NCI-H187 (cell line): ENCODE data around the gene TSHZ2.
"Not testable (repeated sequence)": the region's sequence is repeated elsewhere in the genome, so short reads cannot be mapped to it uniquely, and the experiment has no call there.

Experiments
- DNase-seq, 2 experiments: peaks; one replicate each; lab custom pipeline; 2025; lab: John Stamatoyannopoulos, UW

TSHZ2 gene

GRCh38 chr20:52964131-52964530 is 8.0 kb upstream of the TSHZ2 start:
- no peak for DNase-seq

GRCh38 chr20:52965380-52965779 is 6.8 kb upstream of the TSHZ2 start:
- DNase-seq: no peak

- no peak for DNase-seq
Observed at GRCh38 chr20:52965819-52966218, 6.3 kb upstream of the TSHZ2 start.

- not testable (repeated sequence) for DNase-seq
Observed at GRCh38 chr20:52966543-52966942, 5.6 kb upstream of the TSHZ2 start.

- DNase-seq: no peak
Observed at GRCh38 chr20:52971498-52972189, 514 bp upstream of the TSHZ2 start.

- no peak for DNase-seq
Observed at GRCh38 chr20:52972965-52973819, 1.0 kb downstream of the TSHZ2 start.

DNA sequence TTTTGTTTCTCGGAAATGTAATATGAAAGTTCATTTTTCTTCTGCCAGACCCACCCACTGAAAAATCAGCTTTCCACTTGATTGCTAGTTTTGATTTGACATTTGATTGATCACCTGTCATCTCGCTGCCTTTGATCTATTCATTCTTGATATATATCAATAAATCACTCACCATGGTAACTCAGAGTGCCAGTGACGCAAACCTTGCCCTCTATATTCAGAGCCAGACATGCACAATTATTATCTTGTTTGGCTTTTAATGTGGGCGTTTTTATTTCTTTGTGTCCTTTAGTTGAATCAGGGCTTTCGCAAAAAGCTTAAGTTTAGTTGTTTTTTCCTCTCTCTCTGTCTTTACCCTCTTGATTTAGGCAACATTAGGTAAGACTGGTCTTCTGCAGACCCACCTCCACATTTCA is 2.0 kb downstream of the TSHZ2 start:
- DNase-seq: no peak

GRCh38 chr20:52975029-52975732 is 3.0 kb downstream of the TSHZ2 start:
- DNase-seq: no peak

DNA sequence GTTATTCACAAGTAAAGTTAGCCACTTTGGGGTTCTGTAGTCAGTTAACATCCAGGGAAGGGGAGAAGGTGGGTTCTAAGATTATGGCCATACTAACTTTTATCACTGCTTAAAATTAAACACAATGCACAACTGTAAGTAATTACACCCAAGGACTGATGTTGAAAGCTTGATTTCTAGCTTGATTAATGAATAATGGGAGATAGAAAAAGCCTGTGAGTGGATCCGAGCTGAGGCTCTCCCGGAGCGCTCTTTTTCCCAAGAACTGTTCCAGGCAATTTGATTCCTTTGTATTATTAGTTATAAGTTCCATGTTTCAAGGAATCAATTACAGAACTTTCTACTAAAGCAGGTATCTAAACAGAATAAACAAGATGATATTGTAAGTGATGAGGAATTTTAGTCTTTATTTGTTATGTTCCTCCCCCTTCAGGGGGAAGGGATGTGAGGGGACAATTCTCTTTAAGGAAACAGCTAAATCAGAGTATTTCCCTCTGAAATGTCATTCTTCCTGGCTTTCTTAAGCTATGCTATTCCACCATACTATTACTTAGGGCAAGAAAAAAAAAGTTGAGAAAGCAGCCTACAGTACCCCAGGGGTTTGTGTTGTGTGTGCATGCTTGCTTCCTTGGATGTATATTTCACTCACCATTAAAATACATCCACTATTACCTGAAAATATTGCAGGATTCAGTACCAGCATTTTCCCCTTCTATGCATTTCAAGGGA is 3.8 kb downstream of the TSHZ2 start:
- DNase-seq: no peak

DNA sequence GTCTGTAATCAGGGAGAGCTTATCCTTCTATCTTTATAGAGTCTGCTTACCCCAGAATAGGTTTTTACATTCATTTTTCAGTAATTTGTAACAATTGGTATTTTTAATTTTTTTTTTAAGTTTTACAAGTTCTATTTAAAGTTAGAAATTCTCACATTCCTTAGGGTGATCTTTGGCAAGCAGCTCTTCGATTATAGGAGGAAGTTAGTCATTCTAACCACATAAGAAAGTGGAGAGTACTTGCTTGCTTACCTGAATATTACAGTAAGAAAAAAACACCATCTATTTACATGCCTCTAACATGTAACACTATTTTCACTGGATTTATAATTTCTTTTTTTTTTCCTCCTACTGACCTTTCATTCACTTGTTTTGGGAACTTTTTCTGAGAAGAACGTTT is 6.7 kb downstream of the TSHZ2 start:
- DNase-seq: no peak

- DNase-seq: no peak
Observed at GRCh38 chr20:52981051-52981450, 8.9 kb downstream of the TSHZ2 start.

- no peak for DNase-seq
Observed at GRCh38 chr20:52983726-52984450, 11.7 kb downstream of the TSHZ2 start.

- DNase-seq: no peak
Observed at GRCh38 chr20:52984451-52984810, 12.3 kb downstream of the TSHZ2 start.

- no peak for DNase-seq
Observed at GRCh38 chr20:52985687-52986086, 13.5 kb downstream of the TSHZ2 start.

DNA sequence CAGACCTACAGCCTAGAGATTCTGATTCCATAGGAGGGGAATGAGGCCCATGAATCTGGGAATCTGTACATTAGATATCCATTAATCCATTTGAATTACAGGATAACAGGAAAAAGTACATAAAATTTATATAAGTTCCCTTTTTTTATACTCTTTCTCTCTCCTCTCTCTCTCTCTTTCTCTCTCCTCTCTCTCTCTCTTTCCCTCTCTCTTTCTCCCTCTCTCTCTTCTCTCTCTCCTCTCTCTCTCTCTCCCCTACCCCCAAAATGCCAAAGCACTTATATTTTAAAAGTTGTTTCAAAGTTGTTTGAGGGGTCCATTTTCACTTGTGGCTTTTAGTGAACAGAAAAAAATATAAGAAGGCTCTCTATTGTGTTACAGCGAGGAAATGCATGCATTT is 15.1 kb downstream of the TSHZ2 start:
- DNase-seq: no peak

DNA sequence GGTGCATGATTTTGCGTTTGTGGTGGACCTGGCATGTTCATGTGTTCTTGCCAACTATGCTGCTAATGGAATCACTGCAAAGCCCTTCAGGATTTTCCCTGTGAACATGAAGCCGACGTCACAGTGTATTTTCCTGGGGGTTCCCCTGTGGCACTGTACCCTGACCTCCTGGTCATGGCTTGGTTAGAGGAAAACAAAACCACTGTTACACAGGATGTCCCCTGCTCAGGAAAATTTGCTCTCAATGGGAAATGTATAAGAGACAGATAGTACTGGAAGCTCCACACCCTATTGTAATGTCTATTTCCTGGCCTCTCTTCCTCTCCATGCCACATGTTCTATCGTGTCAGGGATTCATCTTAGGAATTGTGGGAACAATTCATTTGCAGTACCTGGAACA is 19.7 kb downstream of the TSHZ2 start:
- DNase-seq: no peak

DNA sequence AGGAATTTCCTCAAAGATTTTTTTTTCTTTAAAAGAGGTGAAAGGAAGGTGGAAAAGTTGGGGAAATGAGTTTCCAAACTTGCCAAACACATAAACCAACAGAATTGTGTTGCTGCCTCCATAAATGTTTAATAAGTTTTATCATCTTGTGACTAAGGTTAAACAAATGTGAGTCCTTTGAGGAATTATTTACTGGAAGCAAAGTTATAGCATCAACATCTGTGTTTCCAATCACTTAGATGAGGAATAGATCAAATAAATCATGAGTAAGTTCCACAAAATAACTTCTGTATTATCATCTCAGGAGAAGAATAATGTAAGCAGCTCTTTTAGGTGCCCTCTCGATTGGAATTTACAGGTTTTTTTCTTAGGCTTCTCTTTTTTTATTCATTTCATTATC is 20.5 kb downstream of the TSHZ2 start:
- DNase-seq: no peak

DNA sequence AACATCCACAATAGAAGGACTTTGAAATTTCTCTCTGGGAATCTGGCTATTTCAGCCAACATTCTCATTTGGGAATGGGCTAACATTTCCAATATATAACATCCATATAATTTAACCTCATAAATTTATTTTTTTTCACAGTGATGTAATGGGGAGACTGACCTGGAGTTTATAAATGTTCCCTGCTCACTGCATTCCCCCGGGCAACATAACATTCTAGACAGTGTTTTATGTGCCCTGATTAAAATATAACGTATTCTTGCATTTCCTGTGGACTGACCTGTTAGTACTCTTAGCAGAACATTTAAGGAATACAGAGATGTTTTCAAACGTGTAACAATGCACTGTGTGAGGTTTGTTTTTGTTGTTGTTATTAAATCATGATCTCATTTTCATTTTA is 20.9 kb downstream of the TSHZ2 start:
- DNase-seq: no peak

DNA sequence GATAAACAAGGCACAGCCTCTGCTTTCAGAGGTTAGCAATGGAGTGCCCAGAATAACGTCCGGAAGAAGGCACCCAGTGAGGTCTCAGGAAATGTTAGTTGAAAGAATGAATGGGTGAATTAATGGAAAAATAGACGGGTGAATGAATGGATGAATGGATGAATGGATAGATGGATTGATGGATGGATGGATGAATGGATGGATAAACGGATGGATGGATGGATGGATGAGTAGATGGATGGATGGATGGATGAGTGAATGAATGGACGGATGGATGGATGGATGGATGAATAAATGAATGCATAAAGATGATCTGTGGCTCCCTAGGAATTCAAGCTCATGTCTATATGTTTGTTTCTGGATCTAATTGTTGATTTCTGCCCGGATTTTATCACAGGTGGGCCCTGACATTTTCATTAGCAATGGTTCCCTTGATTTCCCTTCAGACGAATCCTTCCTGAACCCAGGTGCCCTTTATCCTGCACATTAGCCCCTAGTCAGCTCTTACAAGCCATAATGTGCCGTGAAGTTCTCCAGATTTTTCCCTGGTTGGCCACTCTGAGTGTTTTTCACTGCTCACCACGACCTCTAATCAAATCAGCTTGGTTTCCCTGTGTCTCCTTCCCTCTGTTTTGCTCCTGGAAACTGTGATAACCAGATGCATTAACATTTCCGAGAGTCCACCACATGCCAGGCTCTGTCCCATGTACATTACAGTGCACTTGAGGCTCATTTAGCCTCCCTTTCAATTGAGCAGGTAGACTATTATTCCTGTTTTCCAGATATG is 22.2 kb downstream of the TSHZ2 start:
- no peak for DNase-seq

DNA sequence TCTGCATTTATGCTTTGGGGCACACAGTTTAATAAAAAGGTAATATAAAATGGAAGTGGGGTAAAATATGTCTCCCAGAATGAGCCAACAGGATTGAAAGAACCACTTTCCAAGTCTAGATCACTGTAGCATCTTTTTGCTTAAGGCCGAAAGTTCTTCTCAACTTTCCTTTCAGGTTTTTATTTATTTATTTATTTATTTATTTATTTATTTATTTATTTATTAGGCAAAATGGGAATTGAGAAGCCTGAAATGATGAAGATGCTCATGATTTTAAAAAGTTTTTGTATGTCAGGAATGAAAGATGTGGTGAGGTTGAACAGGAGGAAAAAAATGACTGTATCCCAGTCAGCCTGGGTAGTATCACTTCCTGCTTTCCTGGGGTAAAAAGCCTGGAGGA is 24.0 kb downstream of the TSHZ2 start:
- no peak for DNase-seq

- peak in 1 of 2 experiments; percentile 3 for DNase-seq
Observed at GRCh38 chr20:52996658-52997057, 24.5 kb downstream of the TSHZ2 start.
